ENCODE data around the gene KIFC3. TPM values are rescaled to one million over a fixed set of nuclear protein-coding genes. Genes with fewer than 3 reads are reported as not detected.
A peak's percentile ranks its signal among the peaks of the same experiment; 100 is the strongest.

KIFC3 gene
- total and polyA plus RNA-seq, 2 donors (not counting 1 experiment from before 2014, with no cell fraction given), result 0.07 to 0.67 TPM

DNA sequence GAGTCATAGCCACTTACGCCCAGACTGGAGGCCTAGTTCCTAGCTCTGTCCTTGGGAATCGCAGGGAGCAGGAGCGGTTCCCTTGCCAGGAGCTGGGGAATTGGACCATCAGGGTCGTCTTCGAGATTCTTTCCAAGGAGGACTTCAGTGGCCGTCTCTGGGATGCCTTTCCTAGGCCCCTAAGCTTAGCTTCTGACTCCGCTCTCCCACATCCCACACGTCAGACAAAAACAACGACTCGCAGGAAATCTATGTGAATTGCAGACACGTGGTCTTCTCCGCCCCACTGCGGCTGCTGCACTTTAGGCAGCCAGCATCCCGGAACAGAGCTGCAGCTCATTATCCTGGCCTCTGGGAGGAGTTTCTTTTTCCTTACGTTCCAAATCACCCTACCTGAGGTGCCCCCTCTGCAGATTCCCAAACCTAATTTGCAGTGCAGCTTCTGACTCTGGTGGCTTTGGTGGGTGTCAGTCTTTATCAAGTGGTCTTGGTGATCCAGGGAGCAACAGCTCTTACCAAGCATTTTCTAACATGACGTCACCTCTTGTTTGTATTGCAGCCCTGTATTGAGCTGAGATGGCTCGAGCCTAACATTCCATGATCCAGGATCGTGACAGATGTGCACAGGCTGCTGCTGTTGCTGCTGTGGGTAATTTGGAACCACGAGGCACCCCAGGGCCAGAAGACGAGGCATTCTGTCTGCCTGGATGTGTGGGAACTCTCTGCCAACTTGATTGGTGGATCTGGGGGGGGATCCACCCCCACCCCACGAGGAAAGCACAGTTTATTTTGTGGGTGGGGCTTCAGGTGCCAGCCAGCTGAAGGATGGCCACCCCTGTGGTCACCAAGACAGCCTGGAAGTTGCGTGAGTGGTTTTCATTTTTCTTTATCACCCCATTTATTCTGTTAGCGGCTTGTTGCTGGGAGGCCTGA lies 65.6 kb downstream of the KIFC3 start:
- Histone ChIP-seq H4K20me1 (ENCODE audit: control insufficient read depth, insufficient read depth, low read length, poor library complexity, severe bottlenecking) (no peaks in the 10 kb centered on the region), H3K4me2 (replicated peaks; ENCODE audit: low read depth, low read length, poor library complexity, severe bottlenecking) (peak overlapping the region; percentile 96), H3K9ac (ENCODE audit: low read length) (peak overlapping the region; percentile 84), H3K9me3 (ENCODE audit: control extremely low read depth in 1 of 3, control insufficient read depth in 2 of 3, insufficient read depth in 1 of 3, low read length in 2 of 3) (no peaks in the 10 kb centered on the region), H3K36me3 (replicated peaks in 1 of 2; ENCODE audit: control extremely low read depth in 1 of 2, control insufficient read depth in 1 of 2, extremely low read depth in 1 of 2, insufficient read depth in 2 of 2, low read length in 1 of 2) (no peaks in the 10 kb centered on the region), H3K79me2 (ENCODE audit: control insufficient read depth, insufficient read depth, low read length) (peaks cover 9% of the 10 kb centered on the region), H3K4me1 (ENCODE audit: control insufficient read depth in 2 of 2, insufficient read depth in 2 of 2, low read length in 2 of 2) (peaks cover 15 to 19% of the 10 kb centered on the region in 2 donors), H3K4me3 (ENCODE audit: control extremely low read depth in 1 of 5, extremely low read depth in 1 of 5, insufficient read depth in 1 of 5, low read depth in 2 of 5, low read length in 4 of 5) (peak overlapping the region in 4 of 5 experiments; percentile 59 to 98 (median 84)), H3K27ac (ENCODE audit: low read length in 2 of 2) (peak overlapping the region in 1 of 2 donors; percentile 66), H2AFZ (ENCODE audit: insufficient read depth, low read depth, low read length, poor library complexity, severe bottlenecking) (peak overlapping the region; percentile 95), H3K27me3 (replicated peaks in 1 of 4; ENCODE audit: control extremely low read depth in 1 of 4, control insufficient read depth in 3 of 4, insufficient read depth in 4 of 4, low read length in 3 of 4) (no peaks in the 10 kb centered on the region)
- ATAC-seq (ENCODE audit: low read depth), result no peak
- 11% methylated on average over 20 of the region's 23 CpGs for WGBS (ENCODE audit: insufficient coverage)
- peak overlapping the region; percentile 93 for H3K4me3 Mint-ChIP-seq
- no peaks in the 10 kb centered on the region for H3K27me3 Mint-ChIP-seq
- peaks cover 34% of the 10 kb centered on the region for H3K4me1 Mint-ChIP-seq
- peak overlapping the region; percentile 89 for H3K27ac Mint-ChIP-seq
- ChIA-PET CTCF (interaction anchor here (1.7 to 1.8 kb wide), 2 partner anchors 20 to 160 kb away, joined by 5 read pairs; no protein-coding TSS in a partner anchor), POLR2A (interaction anchor here (0.6 to 1.4 kb wide), 2 partner anchors 42 to 47 kb away, joined by 3 to 4 read pairs; partner anchors contain the start of gene DRC7)
- TF ChIP-seq CTCF (IDR thresholded peaks at IDR 0.05) (no peak), EZH2 (IDR thresholded peaks at IDR 0.05; ENCODE audit: borderline replicate concordance, insufficient read depth, low read depth, low read length, poor library complexity, severe bottlenecking) (no peak)
- DNase-seq, result peak; percentile 49
- H3K9me3 Mint-ChIP-seq (ENCODE audit: insufficient read depth), result no peaks in the 10 kb centered on the region
- intact Hi-C loops (cut with micrococcal nuclease), result loop anchor here (5.0 kb wide), 1 partner anchor 89 kb away; no protein-coding TSS in a partner anchor
